ENCODE data around the gene C1QTNF8. TPM values are rescaled to one million over a fixed set of nuclear protein-coding genes. Genes with fewer than 3 reads are reported as not detected.

The C1QTNF8 gene
- total RNA-seq, 1 donor: not detected

DNA sequence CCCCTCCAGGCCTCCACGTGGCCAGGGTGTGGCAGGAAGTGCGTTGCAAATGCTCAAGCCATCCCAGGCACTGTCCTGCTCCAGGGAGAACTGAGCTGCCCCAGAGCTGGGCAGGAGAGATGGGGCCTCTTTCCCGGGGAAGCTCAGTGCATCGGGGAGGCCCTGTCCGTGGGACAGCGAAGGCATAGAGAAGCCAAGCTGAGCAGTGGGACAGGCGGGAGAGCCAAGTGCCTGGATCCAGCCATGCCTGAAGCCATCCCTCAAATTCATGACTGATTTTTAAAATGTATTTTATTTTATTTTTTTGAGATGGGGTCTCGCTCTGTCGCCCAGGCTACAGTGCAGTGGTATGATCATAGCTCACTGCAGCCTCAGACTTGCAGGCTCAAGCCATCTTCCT, 48.9 kb downstream of the C1QTNF8 start:
- H3K4me3 ChIP-seq (ENCODE audit: low read length): no peak overlapping the region
- no peaks in the 10 kb centered on the region for H3K9me3 ChIP-seq (ENCODE audit: low read depth, low read length)
- H3K4me1 ChIP-seq (ENCODE audit: insufficient read depth, low read length): no peaks in the 10 kb centered on the region
- no peaks in the 10 kb centered on the region for H3K27me3 ChIP-seq (ENCODE audit: insufficient read depth, low read length)

DNA sequence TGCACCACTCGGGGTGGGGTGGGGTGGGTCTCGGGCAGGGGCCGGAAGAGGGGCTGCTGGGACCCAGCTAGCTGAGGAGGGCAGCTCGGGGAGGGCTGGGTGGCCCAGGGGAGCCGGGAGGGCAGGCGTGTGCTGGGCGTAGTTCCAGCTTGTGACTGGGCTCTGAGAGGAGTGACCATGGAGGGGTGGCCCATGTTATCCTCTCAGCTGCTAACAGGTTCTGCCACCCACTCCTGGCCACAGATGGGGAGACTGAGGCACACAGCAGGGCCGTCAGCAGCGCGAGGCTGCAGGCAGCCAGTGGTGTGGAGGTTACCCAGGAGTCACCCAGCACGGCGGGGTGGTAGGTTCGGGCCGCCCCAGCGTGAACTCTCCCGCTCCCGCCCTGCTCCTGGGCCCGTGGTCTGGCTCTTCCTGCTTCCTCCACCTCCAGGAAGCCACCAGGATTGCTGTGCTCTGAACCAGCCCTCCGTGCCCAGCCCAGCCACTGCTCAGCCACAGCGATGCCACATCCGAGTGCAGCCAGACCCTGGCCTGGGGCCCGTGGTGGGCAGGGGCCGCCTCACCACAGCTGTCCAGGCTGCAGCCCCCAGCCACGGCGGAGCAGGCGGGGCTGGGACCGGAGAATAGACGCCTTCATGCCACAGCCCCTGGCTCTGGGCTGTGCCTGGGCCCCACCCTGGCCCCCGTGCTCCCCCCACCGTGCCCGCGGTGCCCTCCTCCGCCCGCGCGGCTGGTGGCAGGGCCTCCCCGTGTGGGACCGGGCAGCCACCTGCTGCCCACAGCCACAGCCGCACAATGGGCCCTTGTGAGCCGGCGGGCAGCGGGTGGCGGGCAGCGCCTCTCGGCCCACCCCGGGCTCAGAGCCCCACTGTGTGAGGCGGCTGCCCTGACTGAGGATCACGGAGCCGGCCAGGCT, 49.8 kb downstream of the C1QTNF8 start:
- H3K4me1 ChIP-seq (ENCODE audit: insufficient read depth, low read length): no peaks in the 10 kb centered on the region
- H3K9me3 ChIP-seq (ENCODE audit: low read depth, low read length): no peaks in the 10 kb centered on the region
- H3K27me3 ChIP-seq (ENCODE audit: insufficient read depth, low read length): no peaks in the 10 kb centered on the region
- H3K4me3 ChIP-seq (ENCODE audit: low read length): no peak overlapping the region

DNA sequence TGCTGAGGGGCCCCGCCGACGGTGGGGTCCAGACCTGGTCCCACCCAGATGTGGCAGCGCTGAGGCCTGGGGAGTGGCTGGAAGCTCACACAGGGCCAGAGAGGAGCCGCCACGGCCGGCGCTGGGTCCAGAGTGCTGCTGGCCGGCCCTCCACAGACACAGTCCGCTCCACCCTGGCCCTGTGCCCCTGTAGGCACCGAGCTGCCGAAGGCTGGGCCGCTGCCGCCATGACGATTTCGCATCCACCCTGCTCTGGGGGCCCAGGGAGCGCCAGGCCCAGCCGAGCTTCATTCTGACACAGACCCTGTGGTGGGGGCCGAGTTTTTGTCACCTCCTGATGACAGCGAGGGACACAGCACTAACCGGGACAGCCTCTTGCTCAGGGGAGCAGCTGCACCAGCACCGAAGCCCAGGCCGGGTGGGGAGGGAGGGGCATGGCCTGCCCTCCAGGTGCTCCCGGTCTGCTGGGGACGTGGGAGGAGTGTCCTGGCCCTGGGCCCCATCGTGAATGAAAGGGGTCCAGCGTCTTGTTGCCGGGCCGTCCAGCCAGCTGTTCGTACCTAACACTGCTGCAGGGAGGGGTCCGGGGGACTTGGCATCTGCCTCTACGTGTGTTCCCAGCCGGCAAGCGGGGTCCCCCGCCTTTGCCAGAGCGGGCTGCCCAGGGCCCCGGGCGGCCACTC, 50.6 kb downstream of the C1QTNF8 start:
- no peaks in the 10 kb centered on the region for H3K27me3 ChIP-seq (ENCODE audit: insufficient read depth, low read length)
- no peaks in the 10 kb centered on the region for H3K9me3 ChIP-seq (ENCODE audit: low read depth, low read length)
- no peaks in the 10 kb centered on the region for H3K4me1 ChIP-seq (ENCODE audit: insufficient read depth, low read length)
- no peak overlapping the region for H3K4me3 ChIP-seq (ENCODE audit: low read length)

DNA sequence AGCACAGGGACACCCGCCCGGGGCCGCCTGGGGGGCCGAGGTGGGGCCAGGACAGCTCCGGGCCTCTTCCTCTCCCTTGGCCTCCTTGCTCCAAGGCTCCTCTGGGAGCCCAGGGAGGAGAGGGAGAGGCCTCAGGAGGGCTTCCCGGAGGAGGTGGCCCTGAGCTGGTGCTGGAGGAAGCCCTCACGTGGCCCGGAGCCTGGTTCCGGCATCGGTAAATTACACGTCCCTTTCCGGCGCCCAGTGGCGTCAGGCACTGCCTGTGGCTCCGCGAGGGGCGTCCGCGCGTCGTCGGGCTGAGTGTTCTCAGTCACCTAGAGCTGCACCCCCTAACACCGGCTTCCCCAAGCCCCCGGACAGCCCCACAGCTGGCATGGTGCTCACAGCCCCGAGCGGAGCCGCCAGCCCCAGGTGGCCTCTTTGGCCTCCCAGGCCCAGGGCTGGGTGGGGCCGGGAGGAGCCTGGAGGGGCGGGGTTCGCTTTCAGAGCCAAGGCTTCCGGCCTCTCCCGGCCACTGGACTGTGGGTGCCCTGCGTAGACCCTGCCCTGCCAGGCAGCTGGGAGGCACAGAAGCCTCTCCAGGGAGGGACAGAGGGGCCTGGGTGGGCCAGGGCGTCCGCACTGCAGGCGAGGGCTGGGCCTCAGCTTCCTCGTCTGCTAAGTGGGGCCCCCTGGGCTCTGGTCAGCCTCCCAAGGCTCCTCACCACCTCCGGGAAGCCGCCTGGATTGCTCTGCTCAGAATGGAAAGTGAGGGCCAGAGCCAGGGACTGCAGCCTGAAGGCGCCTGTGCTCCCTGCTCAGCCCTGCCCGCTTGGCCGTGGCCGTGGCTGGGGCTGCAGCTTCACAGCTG, 51.4 kb downstream of the C1QTNF8 start:
- Histone ChIP-seq H3K27me3 (ENCODE audit: insufficient read depth, low read length) (no peaks in the 10 kb centered on the region), H3K4me3 (ENCODE audit: low read length) (no peak overlapping the region), H3K4me1 (ENCODE audit: insufficient read depth, low read length) (no peaks in the 10 kb centered on the region), H3K9me3 (ENCODE audit: low read depth, low read length) (no peaks in the 10 kb centered on the region)

DNA sequence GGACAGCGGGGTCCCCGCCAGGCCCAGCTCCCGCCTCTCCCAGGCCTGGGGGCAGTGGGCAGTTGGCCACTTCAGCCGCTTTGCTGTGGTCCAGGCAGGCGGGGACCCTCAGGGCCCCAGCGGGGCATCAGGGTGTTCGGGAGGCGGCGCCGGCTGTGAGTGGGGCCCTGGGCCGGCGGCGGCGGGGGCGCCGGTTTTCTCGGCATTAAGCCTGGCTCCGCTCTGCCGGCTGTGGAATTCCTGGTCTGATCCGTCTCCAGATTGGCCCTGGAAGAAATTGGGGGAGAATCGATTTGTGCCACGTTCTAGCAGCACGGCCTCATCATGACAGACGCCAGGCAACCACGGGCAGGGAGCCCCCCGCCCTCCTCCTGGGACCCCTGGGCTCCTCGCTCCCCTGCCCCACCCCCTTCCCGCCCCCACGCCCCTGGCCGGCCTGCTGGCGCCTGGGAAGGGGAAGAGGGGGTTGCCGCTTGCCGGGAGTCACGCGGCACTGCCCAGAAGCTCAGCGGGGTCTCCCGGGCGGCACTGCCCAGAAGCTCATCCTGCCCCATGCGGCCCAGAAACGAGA, 52.1 kb downstream of the C1QTNF8 start:
- H3K9me3 ChIP-seq (ENCODE audit: low read depth, low read length): no peaks in the 10 kb centered on the region

DNA sequence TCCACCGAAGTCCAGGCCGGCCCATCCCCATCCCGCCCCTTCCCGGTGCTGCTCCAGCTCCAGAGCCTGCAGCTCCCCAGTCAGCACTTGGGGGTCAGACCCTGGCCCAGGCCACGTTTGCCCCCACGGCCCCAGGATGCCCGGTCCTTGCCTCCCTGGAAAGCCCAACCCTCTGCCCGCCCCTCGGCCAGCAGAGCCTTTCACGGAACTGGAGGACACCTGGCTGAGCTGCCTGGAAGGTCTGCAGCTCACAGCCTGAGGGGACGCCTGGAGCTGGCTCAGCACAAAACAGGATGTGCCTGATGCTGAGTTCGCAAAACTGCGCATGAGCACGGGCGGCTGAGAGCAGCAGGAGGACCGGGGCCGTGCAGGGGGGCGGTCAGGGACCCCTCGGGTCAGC, 53.2 kb downstream of the C1QTNF8 start:
- Histone ChIP-seq H3K9me3 (ENCODE audit: low read depth, low read length) (no peaks in the 10 kb centered on the region), H3K4me3 (ENCODE audit: low read length) (no peak overlapping the region), H3K27me3 (ENCODE audit: insufficient read depth, low read length) (no peaks in the 10 kb centered on the region), H3K4me1 (ENCODE audit: insufficient read depth, low read length) (no peaks in the 10 kb centered on the region)

More for the DNA sequence above, 52.1 kb downstream of the C1QTNF8 start:
- H3K4me3 ChIP-seq (ENCODE audit: low read length): no peak overlapping the region
- no peaks in the 10 kb centered on the region for H3K4me1 ChIP-seq (ENCODE audit: insufficient read depth, low read length)
- H3K27me3 ChIP-seq (ENCODE audit: insufficient read depth, low read length): no peaks in the 10 kb centered on the region

DNA sequence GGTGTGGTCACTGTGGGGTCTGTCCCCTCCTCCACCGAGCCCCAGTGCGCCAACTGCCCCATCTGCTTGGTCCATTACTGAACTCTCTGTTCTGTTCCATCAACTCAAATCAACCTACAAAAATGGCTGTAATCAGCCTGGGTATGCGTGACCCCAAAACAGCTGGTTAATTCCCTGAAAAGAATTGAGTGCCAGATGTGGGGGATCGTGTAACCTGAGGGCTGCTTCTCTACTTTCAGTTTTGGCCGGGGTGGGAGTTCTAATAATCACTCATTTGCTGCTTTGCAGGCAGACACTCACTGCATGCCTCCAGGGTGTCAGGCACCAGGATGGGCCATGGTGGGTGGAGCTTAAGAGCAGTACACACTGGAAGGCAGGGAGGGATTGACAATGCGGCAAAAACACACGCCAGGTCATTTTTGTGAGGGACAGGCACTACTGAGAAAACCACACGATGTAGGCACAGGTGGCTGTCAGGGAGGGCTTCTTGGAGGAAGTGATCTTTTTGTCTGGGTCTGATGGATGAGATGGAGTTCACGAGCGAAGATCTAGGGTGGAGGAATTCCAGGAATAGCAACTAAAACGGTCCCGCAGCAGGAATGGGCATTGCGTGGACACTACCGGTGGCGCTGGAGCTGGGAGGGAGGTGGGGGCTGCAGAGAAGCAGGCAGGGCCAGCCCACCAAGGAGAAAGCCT, 53.8 kb downstream of the C1QTNF8 start:
- no peak overlapping the region for H3K4me3 ChIP-seq (ENCODE audit: low read length)
- H3K27me3 ChIP-seq (ENCODE audit: insufficient read depth, low read length): no peaks in the 10 kb centered on the region
- H3K4me1 ChIP-seq (ENCODE audit: insufficient read depth, low read length): no peaks in the 10 kb centered on the region
- H3K9me3 ChIP-seq (ENCODE audit: low read depth, low read length): no peaks in the 10 kb centered on the region

DNA sequence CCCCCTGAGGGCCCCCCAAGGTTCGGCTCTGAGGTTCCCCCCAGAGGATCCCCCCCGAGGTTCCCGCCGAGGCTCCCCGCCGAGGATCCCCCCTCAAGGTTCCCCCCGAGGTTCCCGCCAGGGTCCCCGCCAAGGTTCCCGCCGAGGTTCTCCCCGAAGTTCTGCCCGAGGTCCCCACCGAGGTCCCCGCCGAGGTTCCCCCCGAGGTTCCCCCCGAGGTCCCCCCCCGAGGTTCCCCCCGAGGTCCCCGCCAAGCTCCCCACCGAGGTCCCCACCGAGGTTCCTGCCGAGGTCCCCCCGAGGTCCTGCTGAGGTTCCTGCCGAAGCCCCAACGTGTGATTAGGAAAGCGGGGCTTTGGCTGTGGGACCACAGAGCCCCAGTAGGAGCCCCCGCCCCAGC, 55.7 kb downstream of the C1QTNF8 start:
- Histone ChIP-seq H3K4me1 (ENCODE audit: insufficient read depth, low read length) (no peaks in the 10 kb centered on the region), H3K27me3 (ENCODE audit: insufficient read depth, low read length) (no peaks in the 10 kb centered on the region), H3K4me3 (ENCODE audit: low read length) (no peak overlapping the region), H3K9me3 (ENCODE audit: low read depth, low read length) (no peaks in the 10 kb centered on the region)

DNA sequence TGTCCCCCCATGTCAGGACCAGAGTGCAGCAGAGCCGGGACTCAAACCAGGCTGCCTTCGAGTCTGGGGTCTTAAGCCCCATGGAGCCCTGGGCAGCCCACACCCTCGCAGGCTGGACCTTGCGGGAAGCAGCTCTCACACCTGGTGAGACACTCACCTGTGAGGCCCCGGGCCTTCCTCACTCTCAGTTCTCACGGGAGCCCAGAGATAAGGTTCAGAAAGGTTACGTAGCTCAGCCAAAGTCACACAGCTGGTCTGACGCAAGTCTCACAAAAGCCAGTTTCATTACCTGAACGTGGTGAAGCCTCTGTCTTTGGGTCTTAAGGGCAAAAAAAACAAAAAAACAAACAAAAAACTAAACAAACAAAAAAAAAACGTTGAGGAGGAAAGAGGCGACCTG, 56.3 kb downstream of the C1QTNF8 start:
- no peaks in the 10 kb centered on the region for H3K27me3 ChIP-seq (ENCODE audit: insufficient read depth, low read length)
- no peaks in the 10 kb centered on the region for H3K4me1 ChIP-seq (ENCODE audit: insufficient read depth, low read length)
- no peaks in the 10 kb centered on the region for H3K9me3 ChIP-seq (ENCODE audit: low read depth, low read length)
- H3K4me3 ChIP-seq (ENCODE audit: low read length): no peak overlapping the region

DNA sequence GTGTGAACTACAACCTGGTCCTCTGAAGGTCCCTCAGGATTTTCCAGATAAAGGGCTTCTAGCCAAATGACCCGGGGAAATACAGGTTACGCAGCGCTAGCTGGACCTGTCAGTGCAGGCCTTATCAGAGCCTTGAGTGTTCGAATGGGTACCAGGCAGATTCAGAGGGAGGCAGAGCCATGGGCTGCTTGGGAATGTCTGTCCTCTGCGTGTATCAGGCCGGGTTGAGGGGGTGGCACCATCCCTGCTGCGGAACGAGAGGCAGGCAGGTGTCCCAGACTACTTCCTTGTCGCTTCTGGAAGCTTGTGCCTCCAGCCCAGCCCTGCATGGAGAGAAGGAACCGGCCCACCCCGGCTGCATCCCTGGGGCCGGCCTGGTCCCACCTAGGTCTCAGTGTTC, 57.1 kb downstream of the C1QTNF8 start:
- H3K4me3 ChIP-seq (ENCODE audit: low read length): no peak overlapping the region
- no peaks in the 10 kb centered on the region for H3K4me1 ChIP-seq (ENCODE audit: insufficient read depth, low read length)
- no peaks in the 10 kb centered on the region for H3K9me3 ChIP-seq (ENCODE audit: low read depth, low read length)
- no peaks in the 10 kb centered on the region for H3K27me3 ChIP-seq (ENCODE audit: insufficient read depth, low read length)

Other genes starting within 250 kb of the C1QTNF8 start
- 17.4 TPM for gene LMF1, start 125.3 kb downstream of the C1QTNF8 start, total RNA-seq
- 1.0 TPM for gene SOX8, start 114.5 kb downstream of the C1QTNF8 start, total RNA-seq
- gene SSTR5, start 23.5 kb downstream of the C1QTNF8 start, total RNA-seq: not detected
- 0.52 TPM for gene CACNA1H, start 56.9 kb upstream of the C1QTNF8 start, total RNA-seq
- gene TPSG1, start 129.0 kb upstream of the C1QTNF8 start, total RNA-seq: not detected
- not detected for gene TPSB2, start 133.9 kb upstream of the C1QTNF8 start, total RNA-seq
- not detected for gene TPSAB1, start 144.5 kb upstream of the C1QTNF8 start, total RNA-seq
- gene TPSD1, start 159.8 kb upstream of the C1QTNF8 start, total RNA-seq: not detected
- 108 TPM for gene UBE2I, start 213.4 kb upstream of the C1QTNF8 start, total RNA-seq
- 2.3 TPM for gene BAIAP3, start 237.4 kb upstream of the C1QTNF8 start, total RNA-seq

Measured in mononuclear cell (primary cell).